Activated T-cell treated with anti-CD3 and anti-CD28 coated beads for 24 hours (primary cell): ENCODE measurements around the gene CNN2.
A peak's percentile ranks its signal among the peaks of the same experiment; 100 is the strongest.

Experiments
- DNase-seq: peaks from one replicate; pipeline ENCODE4 v3.0.0-alpha.2; 2020; ENCODE audit warnings: low read depth

Gene CNN2

DNA sequence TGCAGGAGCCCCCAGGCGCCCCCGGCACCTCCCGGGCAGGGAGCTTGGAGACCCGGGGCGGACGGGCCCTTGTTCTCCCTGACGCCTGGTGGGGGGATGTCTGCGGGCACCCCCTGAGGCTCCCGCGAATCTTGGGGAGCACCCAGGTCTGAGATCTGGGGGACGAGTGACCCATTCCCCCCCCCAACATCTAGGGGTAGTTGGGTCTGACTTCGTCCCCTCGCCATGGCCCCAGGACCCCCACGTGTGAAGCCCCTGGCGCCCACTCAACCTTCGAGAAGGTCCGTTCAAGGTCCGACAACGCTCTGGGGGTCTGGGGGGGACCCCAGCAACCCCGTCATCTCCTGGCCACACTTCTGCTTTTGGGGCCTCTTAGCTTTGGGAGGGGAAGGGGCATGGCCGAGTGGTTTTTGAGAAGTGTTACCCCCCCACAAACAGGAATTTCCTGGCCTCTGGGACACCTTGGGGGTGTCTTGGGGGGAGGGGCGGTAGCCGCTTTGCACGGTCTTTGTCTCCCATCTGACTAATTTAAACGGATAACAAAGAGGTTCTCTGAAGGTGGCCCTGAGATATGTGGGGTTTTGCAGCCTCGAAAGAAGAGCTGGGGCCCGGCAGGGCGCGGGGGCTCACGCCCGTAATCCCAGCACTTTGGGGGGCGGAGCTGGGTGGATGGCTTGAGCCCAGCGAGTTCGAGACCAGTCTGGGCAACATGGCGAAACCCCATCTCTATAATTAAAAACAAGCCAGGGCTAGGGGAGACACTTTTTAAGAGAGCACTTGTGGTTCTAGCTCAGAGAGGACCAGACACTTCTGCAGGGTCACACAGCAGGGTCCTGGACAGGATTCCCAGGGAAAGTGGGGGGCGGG is 608 bp downstream of the CNN2 start:
- DNase-seq = no peak

DNA sequence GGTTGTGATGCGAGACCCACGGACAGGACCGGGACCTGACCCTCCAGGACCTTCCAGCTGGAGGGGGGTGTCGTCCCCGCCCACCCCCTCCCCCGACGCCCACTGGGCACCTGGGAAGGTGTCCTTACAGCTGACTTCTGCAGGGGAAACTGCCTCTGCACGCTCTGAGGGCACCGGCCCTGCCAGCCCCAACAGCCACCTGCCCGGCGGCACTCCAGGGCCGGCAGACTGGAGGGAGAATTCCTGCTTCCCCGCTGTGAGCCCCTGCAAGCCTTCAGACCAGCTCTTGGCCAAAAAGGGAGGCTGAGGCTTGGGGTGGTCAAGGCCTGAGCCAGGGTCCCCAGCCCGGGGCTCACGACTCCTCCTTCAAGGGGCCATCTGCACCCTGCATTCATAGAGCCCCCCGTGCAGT is 1.2 kb downstream of the CNN2 start:
- no peak for DNase-seq

DNA sequence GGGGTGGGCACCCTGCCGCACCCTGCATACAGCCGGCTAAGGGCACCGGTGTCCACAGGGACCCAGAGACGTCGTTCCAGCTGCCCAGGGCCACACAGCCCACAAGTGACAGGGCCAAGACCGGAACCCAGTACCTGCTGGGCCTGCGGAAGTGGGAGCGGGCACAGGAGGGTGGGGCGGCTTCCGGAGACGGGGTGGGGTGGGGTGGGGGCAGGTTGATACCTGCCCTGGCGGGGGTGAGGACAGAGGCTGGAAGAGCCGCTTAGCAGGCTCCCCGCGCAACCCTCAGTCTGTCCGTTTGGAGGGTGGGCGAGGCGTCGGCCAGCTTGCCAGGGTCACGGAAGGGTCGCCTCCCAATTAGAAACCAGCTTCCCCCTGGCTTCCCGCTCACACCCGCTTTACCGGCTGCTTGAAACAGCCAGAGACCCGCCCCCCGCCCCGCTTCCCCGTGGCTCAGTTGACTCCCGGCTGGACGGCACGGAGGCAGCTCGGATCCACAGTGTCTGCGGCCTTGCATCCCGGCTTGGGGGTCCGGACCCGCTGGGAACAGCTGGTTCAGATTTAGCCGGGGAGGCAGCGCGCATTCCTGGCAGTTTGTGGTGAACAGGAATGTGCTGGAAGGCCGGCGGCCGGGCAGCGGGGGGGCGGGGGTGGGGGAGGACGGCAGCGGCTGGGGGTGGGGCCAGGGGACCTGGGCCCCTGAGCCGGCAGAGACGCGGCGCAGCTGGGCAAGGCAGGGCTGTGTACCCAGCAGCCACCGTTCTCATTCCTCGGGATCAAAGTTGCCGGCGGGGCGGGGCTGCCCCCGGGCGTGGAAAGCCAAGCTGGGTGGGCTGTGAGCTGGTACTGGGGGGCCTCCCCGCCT is 1.9 kb downstream of the CNN2 start:
- DNase-seq = no peak

DNA sequence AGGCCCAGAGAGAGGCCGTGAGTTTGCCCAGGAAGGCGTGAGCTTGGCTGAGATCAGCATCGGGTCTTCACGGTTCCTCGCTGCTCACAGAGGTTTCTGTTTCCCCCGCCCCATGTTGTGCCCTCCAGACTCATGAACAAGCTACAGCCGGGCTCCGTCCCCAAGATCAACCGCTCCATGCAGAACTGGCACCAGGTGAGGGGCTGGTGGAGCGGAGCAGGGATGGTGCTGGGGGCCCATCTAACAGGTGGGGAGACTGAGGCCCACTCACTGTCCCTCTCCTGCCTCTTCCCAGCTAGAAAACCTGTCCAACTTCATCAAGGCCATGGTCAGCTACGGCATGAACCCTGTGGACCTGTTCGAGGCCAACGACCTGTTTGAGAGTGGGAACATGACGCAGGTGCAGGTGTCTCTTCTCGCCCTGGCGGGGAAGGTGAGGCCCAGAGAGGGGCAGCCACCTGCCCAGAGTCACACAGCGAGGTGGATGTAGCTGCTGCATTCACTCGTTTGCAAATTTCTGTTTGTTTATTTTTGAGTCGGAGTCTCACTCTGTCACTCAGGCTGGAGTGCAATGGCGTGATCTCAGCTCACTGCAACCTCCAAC is 6.0 kb downstream of the CNN2 start:
- no peak for DNase-seq

DNA sequence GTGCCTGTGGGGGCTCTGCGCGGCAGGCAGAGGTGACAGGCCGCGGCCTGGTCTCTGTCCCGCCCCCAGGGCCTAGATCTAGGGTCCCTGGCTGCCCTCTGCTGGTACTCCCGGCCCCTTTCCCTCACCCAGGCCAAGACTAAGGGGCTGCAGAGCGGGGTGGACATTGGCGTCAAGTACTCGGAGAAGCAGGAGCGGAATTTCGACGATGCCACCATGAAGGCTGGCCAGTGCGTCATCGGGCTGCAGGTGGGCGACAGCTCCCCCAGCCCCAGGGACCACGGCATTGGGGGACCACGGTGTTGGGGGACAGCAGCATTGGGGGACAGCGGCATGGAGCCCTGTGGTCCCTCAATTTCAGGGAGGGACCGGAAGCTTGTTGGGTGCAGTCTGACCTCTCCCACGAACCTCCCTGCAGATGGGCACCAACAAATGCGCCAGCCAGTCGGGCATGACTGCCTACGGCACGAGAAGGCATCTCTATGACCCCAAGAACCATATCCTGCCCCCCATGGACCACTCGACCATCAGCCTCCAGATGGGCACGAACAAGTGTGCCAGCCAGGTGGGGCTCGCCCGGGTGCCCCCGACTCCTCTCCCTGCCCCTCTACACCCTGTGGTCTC is 9.7 kb downstream of the CNN2 start:
- no peak for DNase-seq

DNA sequence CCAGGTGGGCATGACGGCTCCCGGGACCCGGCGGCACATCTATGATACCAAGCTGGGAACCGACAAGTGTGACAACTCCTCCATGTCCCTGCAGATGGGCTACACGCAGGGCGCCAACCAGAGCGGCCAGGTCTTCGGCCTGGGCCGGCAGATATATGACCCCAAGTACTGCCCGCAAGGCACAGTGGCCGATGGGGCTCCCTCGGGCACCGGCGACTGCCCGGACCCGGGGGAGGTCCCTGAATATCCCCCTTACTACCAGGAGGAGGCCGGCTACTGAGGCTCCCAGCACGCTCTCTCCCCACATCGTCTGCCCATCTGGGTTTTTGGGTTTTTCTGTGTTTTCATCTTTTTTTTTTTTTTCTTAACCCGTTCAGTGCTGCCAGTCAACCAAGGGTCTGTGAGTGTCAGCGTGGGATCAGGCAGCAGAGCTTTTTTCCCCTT is 11.2 kb downstream of the CNN2 start:
- no peak for DNase-seq

DNA sequence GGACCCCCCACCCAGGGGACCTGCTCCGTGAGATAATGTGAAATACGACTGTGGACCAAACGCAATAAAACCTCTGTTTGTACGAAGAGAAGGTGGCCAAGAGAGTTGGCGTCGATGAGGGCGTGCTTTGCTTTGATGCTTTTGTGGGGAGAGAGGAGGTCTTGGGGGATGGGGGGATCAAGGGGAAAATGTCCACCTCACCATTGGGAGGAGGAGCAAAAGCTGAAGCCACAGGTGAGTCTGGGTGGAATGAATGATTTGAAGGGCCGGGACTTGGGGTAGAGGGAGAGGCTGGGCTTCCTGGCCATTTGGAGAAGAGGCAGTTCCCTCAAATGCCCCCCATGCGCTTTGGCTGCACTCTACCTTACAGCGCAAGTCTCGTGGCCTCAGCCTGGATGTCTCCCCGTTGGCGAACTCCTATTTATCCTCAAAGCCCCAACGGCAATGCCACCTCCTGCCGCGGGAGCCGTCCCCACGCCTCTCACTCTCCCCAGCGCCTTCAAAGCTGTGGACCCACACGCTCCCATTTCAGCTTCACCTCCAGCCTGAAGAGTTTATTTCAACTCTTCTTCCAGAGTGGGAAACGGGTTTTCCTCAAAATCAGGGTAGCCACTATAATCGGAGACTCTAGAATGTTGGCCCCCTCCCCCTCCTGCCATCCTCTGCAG is 12.7 kb downstream of the CNN2 start:
- DNase-seq = no peak

DNA sequence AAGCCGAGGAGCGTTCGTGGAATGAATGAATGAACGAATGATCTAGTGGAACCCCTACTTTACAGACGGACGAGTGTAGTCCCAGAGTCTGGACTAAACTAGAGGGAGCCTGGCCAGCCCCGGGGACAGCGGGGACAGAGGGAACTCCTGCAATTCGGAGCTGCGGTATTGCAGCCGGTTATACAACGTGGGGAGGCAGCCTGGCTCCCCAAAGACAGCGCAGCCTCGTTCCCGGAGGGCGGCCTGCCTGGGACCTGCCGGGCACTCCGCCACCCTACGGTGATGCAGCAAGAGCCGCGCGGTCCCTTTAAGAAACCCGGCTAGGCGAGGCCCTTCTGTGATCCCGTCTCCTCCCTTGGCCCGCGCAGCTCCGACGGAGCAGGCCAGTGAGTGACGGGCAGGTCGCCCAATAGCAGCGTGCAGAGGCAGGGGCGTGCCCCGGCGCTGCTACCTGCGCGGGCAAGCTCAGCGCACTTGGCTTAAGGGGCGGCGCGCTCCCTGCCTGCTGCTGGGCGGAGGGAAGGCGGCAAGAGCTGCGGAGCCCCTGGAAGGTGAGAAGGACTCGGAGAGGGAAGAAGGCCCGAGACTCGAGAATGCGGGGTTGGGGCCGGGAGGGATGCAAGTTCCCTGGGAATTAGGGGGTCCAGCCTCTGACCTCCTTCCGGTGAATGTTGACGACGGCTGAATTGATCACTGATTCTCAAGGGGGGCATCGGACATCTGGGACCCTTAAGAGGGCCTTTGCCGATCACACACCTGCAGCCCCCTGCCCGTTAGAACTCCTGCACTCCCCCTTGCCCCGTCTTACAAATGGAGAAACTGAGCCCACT is 13.5 kb downstream of the CNN2 start, which contains the start of gene ABCA7:
ABCA7 (plus strand) TSS at position 462 of the 830 bp plus-strand sequence. CDS start 1,255 bp downstream, outside the sequence.
- DNase-seq = peak; percentile 98

DNA sequence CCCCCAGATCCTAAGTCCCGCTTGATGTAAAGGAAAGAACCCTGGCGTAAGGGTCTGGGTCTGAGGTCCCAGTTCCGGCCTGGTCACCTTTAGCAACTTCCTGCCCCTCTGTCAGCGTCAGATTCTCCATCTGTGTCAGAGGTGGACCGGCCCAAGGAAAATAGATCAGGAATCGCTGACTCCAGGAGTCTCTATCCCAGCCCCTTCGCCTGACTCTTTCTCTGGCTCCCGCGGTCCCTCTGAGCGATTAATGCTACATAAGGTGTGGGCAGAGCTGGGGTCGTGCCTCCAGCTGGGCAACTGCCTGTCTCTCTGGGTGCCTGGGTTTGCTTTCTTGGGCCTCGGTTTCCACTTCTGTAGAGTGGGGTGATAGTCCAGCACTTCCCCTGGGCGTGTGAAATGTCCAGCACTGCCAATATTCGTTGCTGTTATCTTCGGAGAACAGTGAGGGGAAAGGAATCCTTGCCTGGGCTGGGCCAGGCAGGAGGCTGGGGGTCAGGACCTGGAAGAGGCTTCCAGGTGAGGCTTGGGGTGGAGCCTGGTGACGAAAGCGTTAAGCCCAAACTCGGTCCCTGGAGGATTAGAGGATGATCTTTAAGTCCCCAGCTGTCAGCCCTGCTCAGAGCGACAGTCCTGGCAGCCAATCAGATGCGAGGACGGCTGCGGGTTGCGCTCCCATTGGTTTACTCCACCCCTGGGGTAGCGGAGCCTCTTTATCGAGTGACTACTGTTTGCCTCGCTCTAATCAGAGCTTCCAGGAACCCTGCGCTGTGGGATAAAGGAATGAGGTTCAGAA is 14.3 kb downstream of the CNN2 start:
- peak; percentile 87 for DNase-seq

DNA sequence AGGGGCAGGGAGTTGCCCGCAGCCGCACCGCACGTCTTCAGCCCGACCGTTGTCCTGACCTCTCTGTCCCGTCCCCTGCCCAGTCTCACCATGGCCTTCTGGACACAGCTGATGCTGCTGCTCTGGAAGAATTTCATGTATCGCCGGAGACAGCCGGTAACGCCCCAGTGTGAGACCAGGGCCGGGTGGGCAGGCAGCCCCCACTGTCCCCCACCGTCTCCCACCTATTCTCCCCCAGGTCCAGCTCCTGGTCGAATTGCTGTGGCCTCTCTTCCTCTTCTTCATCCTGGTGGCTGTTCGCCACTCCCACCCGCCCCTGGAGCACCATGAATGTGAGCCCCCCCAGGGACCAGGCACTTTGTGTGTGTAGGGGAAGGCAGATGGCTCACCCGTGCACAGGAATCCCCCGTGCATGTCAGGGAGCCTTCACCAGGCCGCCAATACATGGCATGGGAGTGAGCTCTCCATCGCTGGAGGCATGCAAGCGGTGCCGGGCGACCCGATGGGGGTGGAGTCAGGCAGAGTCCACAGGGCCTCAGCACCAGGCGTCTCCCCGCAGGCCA is 14.9 kb downstream of the CNN2 start:
- DNase-seq = no peak

DNA sequence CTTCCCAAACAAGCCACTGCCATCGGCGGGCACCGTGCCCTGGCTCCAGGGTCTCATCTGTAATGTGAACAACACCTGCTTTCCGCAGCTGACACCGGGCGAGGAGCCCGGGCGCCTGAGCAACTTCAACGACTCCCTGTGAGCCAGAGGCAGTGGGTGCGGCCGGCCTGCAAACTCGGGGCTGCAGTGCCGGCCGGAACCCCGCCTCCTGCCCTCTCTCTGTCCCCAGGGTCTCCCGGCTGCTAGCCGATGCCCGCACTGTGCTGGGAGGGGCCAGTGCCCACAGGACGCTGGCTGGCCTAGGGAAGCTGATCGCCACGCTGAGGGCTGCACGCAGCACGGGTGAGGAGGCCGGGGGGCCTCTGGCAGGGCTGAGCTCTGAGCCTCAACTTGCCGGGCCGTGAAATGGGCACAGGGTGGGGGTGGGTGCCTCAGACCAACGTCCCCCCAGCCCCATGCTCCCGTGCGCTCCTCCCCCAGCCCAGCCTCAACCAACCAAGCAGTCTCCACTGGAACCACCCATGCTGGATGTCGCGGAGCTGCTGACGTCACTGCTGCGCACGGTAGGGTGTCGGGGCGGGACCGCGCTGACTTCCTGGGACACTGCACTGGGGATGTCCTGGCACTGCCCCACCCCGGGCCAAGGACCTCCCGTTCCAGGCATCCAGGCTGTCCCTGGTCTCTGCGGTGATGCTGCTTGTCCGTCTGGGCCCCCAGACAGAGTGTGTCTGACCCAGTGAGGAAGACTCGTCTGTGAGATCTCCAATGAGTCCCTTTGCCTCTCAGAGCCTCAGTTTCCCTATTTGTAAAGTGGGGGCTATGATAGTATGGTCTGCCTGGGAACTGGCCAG is 15.7 kb downstream of the CNN2 start:
- DNase-seq = no peak

DNA sequence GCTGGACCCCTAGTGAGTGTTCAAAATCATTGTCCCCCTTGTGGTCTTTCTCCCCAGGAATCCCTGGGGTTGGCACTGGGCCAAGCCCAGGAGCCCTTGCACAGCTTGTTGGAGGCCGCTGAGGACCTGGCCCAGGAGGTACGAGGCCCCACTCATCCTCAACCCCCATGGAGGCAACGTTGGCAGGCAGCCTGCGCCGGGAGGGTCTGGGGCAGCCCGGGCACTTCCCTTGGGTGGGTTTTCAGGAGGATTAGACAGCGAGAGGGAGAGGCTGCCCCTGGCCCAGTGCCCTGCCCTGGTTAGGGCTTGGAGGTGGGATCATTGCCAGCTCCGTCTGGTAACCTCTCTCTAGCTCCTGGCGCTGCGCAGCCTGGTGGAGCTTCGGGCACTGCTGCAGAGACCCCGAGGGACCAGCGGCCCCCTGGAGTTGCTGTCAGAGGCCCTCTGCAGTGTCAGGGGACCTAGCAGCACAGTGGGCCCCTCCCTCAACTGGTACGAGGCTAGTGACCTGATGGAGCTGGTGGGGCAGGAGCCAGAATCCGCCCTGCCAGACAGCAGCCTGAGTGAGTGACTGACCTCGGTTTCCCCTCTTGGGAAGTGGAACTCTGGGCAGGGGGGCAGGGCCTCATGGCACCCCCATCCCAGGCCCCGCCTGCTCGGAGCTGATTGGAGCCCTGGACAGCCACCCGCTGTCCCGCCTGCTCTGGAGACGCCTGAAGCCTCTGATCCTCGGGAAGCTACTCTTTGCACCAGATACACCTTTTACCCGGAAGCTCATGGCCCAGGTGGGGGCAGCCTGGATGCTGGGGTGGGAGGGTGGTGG is 16.5 kb downstream of the CNN2 start:
- no peak for DNase-seq

DNA sequence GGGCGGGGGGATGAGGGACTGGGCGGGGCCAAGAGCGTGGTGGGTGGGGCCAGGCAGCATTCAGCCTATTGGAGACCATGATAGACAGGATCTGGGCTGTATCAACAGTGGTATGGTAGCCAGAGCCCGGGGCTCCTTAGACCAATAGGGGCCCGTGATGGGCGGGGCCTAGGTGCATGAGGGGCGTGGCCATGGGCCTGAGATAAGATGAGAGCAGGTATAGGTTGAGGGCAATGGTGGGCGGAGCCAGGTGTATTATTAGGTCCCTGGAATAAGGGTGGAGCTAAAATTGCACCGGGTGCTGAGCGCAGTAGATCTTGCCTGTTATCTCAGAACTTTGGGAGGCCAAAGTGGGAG is 18.8 kb downstream of the CNN2 start:
- DNase-seq = no peak

DNA sequence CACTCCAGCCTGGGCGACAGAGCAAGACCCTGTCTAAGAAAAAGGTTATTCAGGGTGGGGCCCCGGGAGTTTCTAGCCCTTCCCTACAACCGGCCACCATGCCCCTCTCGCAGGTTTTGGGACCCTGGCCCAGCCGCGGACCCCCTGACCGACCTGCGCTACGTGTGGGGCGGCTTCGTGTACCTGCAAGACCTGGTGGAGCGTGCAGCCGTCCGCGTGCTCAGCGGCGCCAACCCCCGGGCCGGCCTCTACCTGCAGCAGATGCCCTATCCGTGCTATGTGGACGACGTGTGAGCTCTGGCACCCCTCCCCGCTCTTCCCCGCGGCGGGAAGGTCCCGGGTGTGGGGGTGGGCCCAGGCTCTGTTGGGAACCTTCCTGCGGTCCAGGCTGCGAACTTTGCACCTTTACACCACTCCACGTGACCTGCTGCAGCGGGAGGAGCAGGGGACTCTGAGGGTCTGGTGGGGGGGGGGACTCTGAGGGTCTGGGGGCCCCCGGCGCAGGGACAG is 19.8 kb downstream of the CNN2 start:
- DNase-seq = no peak

DNA sequence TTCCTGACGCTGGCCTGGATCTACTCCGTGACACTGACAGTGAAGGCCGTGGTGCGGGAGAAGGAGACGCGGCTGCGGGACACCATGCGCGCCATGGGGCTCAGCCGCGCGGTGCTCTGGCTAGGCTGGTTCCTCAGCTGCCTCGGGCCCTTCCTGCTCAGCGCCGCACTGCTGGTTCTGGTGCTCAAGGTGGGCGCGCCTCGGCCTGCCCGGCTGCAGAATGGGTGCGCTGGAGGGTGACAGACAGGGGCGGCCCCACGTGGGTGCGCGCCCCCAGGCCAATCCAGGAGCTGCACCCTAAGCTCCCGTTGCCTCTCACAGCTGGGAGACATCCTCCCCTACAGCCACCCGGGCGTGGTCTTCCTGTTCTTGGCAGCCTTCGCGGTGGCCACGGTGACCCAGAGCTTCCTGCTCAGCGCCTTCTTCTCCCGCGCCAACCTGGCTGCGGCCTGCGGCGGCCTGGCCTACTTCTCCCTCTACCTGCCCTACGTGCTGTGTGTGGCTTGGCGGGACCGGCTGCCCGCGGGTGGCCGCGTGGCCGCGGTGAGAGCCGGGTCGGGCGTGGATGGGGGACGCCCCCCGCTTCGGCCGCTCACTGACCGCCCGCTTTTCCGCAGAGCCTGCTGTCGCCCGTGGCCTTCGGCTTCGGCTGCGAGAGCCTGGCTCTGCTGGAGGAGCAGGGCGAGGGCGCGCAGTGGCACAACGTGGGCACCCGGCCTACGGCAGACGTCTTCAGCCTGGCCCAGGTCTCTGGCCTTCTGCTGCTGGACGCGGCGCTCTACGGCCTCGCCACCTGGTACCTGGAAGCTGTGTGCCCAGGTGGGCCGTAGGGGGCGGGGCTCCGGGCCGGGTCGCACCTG is 20.7 kb downstream of the CNN2 start:
- DNase-seq = no peak

DNA sequence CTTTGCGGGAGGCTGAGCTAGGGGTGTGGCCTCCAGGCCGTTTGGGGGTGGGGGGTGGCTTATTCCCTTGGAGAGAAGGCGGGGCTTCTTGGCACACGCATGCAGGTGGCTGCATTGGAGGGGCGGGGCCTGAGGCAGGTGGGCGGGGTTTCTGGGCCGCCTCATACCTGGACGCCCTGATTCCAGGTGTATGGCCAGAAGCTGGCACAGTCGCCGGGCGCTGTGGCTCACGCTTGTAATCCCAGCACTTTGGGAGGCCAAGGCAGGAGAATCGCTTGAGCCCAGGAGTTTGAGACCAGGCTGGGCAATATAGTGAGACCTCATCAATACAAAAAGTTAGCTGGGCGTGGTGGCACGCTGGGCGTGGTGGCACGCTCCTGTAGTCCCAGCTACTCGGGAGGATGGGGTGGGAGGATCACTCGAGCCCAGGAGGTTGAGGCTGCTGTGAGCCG is 21.3 kb downstream of the CNN2 start:
- DNase-seq = no peak
